Heart left ventricle (tissue), 16 donors: ENCODE data around the gene HDAC7. TPM values are rescaled to one million over a fixed set of nuclear protein-coding genes. Genes with fewer than 3 reads are reported as not detected.

Experiments used
- ATAC-seq, 4 donors: fragments of 200-7000 bp; cut with Tn5 transposase; one replicate each; pipeline ENCODE4 v1.9.1; 2020 to 2022; ENCODE audit warnings: moderate library complexity in 4 of 4, mild to moderate bottlenecking in 3 of 4, moderate number of reproducible peaks in 1 of 4
- DNase-seq, 5 donors: peaks; one replicate each; pipeline ENCODE4 v3.0.0-alpha.2; 2020
- H3K27ac ChIP-seq, 12 donors: fragments of 200-600 bp; sonication (generic) in 4 of 12; one replicate each; pipeline versions ENCODE4 v1.5.0 to v1.8.0; 2016 to 2022; ENCODE audit warnings: mild to moderate bottlenecking in 2 of 12
- H3K27me3 ChIP-seq, 9 donors: fragments of 200-600 bp; sonication (generic) in 2 of 9; one replicate each; pipeline versions ENCODE4 v1.5.1 to v1.8.0; 2016 to 2022; ENCODE audit warnings: mild to moderate bottlenecking in 3 of 9
- H3K36me3 ChIP-seq, 9 donors: fragments of 200-600 bp; sonication (generic) in 2 of 9; one replicate each; pipeline versions ENCODE4 v1.5.0 to v1.8.0; 2018 to 2022; ENCODE audit warnings: mild to moderate bottlenecking in 2 of 9
- H3K4me1 ChIP-seq, 12 donors: fragments of 200-600 bp; sonication (generic) in 4 of 12; one replicate each; pipeline versions ENCODE4 v1.5.0 to v1.8.0; 2016 to 2022; ENCODE audit warnings: mild to moderate bottlenecking in 3 of 12
- H3K4me3 ChIP-seq, 12 donors: fragments of 200-600 bp; sonication (generic) in 4 of 12; one replicate each; pipeline versions ENCODE4 v1.5.0 to v1.8.0; 2017 to 2022; ENCODE audit warnings: mild to moderate bottlenecking in 9 of 12, moderate library complexity in 4 of 12
- H3K9me3 ChIP-seq, 12 donors: fragments of 200-600 bp; sonication (generic) in 4 of 12; one replicate each; pipeline versions ENCODE4 v1.5.0 to v1.8.0; 2016 to 2022; ENCODE audit warnings: mild to moderate bottlenecking in 1 of 12
- CTCF ChIP-seq, 12 donors: fragments of 200-600 bp; sonication (generic) in 4 of 12; IDR thresholded peaks; one replicate each; pipeline versions ENCODE4 v1.5.0 to v1.8.0; 2018 to 2022; ENCODE audit warnings: antibody characterized with exemption in 12 of 12, mild to moderate bottlenecking in 5 of 12
- POLR2A ChIP-seq, 2 donors: fragments of 450-650 bp; IDR thresholded peaks; one replicate each; pipeline ENCODE4 v1.6.1; 2017; ENCODE audit warnings: antibody characterized with exemption in 2 of 2, mild to moderate bottlenecking in 2 of 2, moderate library complexity in 2 of 2
- WGBS, 4 donors: extraction: QIAGEN DNeasy Blood & Tissue Kit in 2 of 4; methylation state at CpG; one replicate each; pipeline versions ENCODE4 v1.1.5 to v1.1.7; 2013 to 2018; 5-methylcytosine and 5-hydroxymethylcytosine counted together
- intact Hi-C, 10 donors: fragments of 100-400 bp; cut with DNase I; formaldehyde crosslinking; loops; one replicate each; pipeline versions ENCODE4 v1.11.1 to v1.14.2; 2022
- polyA plus RNA-seq, 2 donors: library from polyadenylated mRNA; stranded (reverse); fragments of 200-250 nt; gene quantifications; one replicate each; pipeline ENCODE4 v1.2.3, GENCODE V29; 2013
- total RNA-seq, 9 donors: library from RNA; depleted of rRNA in 2 of 9; stranded (reverse); fragments of >200 nt in 2 of 9; fragmentation: NEBNext Ultra II Directional in 3 of 9; extraction: Animal tissue kit (Norgen Biotek cat#: 25700) in 3 of 9; gene quantifications; one replicate each; pipeline versions ENCODE4 v1.1.0 to v1.2.4, GENCODE V29; 2016 to 2023
- donor health status: ischemic (EF 13 %, LVEDD 7.1; RV severe dilation, severe dysfunction).
- donor health status: healthy with polysubstance abuse.
- donor health status: DM: no; HTN: yes; CAD: no.
- donor health status: DM: no; HTN: no; CAD: no.
- donor health status: ischemic (EF 25% LVEDD 6.9; RV normal size, moderate dysfunction).
- donor health status: ischemic (EF 25% LVEDD 5.7; RV mildly dilated, moderate dysfunction).
- donor health status: healthy.
- donor health status: DM: yes; HTN: yes; CAD: no.
- donor health status: ischemic (EF 35%, LVEDD 5.7; RV mildly dilated, moderate dysfunction).
- donor health status: nonischemic (EF 11% LVEDD 7.7; RV severe dilation, severe dysfunction).
- donor health status: DM: yes; HTN: yes; CAD: no.
- donor health status: PGD.
- donor health status: ischemic (EF 29% LVEDD 5.4; RV normal size, mild dysfunction).
- donor health status: nonischemic (EF 23%, LVEDD 6.1; RV moderate dilation, normal function).

The HDAC7 gene
- total and polyA plus RNA-seq, 11 donors = 27.4 to 63.0 (median 39.3) TPM

DNA sequence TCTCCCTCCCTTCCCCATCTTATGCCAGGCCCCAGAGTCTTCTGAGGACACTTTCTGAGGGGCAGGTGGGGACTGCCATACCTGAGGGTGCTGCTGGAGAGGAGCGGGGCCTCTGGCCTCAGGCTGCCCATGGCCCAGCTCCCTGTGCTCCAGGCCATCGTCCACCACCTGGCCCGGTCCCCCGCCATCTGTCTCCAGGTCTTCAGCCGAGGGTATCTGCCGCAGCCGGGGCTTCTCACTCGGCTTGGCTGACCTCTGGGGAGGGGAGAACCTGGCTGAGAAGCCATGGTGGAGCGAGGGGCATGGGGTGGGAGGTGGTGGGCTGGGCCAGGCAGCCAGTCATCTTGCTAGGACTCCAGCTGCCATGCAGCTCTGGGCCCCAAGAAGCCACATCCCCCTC, 25.0 kb downstream of the HDAC7 start:
- Histone ChIP-seq H3K36me3 (peaks cover 2 to 99% (median 91%) of the 10 kb centered on the region in 9 donors), H3K27me3 (no peaks in the 10 kb centered on the region), H3K9me3 (no peaks in the 10 kb centered on the region), H3K27ac (no peak overlapping the region), H3K4me3 (no peak overlapping the region), H3K4me1 (peaks cover 3 to 19% (median 14%) of the 10 kb centered on the region in 12 donors)
- WGBS, 4 donors = 92 to 97% (median 96%) methylated on average over 4 to 9 of the region's 9 CpGs
- DNase-seq = no peak
- no peak for ATAC-seq
- intact Hi-C loops = loop anchor here in 1 of 10 donors (5.0 kb wide), 1 partner anchor 43 kb away; no protein-coding TSS in a partner anchor
- no peak for TF ChIP-seq POLR2A (IDR thresholded peaks at IDR 0.05)

GRCh38 chr12:47793015-47793681, 26.6 kb downstream of the HDAC7 start:
- Histone ChIP-seq H3K27ac (no peak overlapping the region), H3K4me3 (no peak overlapping the region), H3K4me1 (peaks cover 0 to 4% (median 0%) of the 10 kb centered on the region in 12 donors), H3K27me3 (no peaks in the 10 kb centered on the region), H3K9me3 (no peaks in the 10 kb centered on the region), H3K36me3 (peaks cover 2 to 100% (median 97%) of the 10 kb centered on the region in 9 donors)
- 75 to 83% (median 79%) methylated on average over 4 to 15 of the region's 15 CpGs for WGBS, 4 donors
- peak in 1 of 5 donors; percentile 50 for DNase-seq
- intact Hi-C loops = no loop called here
- TF ChIP-seq POLR2A (IDR thresholded peaks at IDR 0.05) (no peak), CTCF (IDR thresholded peaks at IDR 0.05) (no peak)
- ATAC-seq = no peak

DNA sequence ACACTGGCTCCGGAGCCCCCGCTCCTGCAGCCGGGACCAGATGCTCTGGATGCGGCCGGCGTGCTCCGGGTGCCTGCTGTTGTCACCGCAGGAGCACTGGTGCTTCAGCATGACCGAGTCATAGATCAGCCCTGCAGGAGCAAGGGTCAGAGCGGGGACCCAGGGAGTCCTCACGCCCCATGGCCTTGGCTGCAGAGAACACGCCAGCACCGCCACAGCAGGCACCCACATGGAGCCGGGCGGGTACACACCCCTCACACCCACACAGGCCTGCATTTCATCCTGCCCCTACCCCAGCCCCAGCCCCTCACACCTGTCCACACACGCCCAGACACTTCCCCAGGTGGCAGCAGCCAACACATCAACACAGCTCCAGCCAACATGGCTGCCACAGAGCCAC, 27.8 kb downstream of the HDAC7 start:
- ATAC-seq (no peak), DNase-seq (peak in 1 of 5 donors; percentile 45)
- TF ChIP-seq POLR2A (IDR thresholded peaks at IDR 0.05) (no peak), CTCF (IDR thresholded peaks at IDR 0.05) (no peak)
- 86 to 94% (median 92%) methylated on average over 4 to 16 of the region's 16 CpGs for WGBS, 4 donors
- H3K27me3 ChIP-seq = no peaks in the 10 kb centered on the region
- H3K4me3 ChIP-seq = no peak overlapping the region
- peaks cover 3 to 100% (median 100%) of the 10 kb centered on the region in 9 donors for H3K36me3 ChIP-seq
- intact Hi-C loops = no loop called here
- H3K9me3 ChIP-seq = no peaks in the 10 kb centered on the region
- H3K27ac ChIP-seq = no peak overlapping the region
- peaks cover 0 to 5% (median 0%) of the 10 kb centered on the region in 12 donors for H3K4me1 ChIP-seq

DNA sequence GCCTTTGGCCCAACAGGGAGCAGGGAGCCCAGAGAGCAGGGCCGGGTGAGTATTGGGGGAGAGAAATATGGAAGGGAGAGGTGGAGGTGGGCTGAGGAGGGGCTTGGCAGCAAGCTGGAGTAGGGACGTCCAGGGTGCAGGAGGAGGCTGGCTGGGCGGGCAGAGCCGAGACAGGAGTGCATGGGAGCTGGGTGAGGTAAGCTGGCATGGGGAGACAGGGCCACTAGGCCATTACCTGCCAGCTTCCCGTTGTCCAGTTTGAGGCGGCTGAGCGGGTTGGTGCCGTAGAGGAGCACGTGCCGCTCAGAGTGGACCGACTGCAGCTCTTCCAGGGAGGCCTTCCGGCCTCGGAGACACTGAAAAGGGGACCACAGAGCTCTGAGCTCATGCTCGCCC, 28.4 kb downstream of the HDAC7 start:
- TF ChIP-seq CTCF (IDR thresholded peaks at IDR 0.05) = no peak
- TF ChIP-seq POLR2A (IDR thresholded peaks at IDR 0.05) = no peak
- H3K9me3 ChIP-seq = no peaks in the 10 kb centered on the region
- peak overlapping the region in 1 of 12 donors; percentile 25 for H3K27ac ChIP-seq
- peaks cover 2 to 100% (median 100%) of the 10 kb centered on the region in 9 donors for H3K36me3 ChIP-seq
- no peaks in the 10 kb centered on the region for H3K27me3 ChIP-seq
- DNase-seq = no peak
- WGBS, 4 donors = 91 to 95% (median 94%) methylated on average over 14 of the region's 14 CpGs
- intact Hi-C loops = no loop called here
- ATAC-seq = no peak
- peaks cover 0 to 11% (median 0%) of the 10 kb centered on the region in 12 donors for H3K4me1 ChIP-seq
- H3K4me3 ChIP-seq = no peak overlapping the region
